Endothelial cell (in vitro differentiated cells): ENCODE measurements around the gene KHDC3L. TPM values are rescaled to one million over a fixed set of nuclear protein-coding genes. Genes with fewer than 3 reads are reported as not detected.
A peak's percentile ranks its signal among the peaks of the same experiment; 100 is the strongest.
"Not testable (repeated sequence)": the region's sequence is repeated elsewhere in the genome, so short reads cannot be mapped to it uniquely, and the experiment has no call there.

Source experiments
- DNase-seq: peaks from one replicate; pipeline ENCODE4 v3.0.0; 2021; ENCODE audit warnings: low spot score
- H3K27ac Mint-ChIP-seq: one replicate; pipeline ENCODE4 v1.8.0; 2021; ENCODE audit warnings: mixed read lengths, inconsistent platforms; ENCODE audit not compliant: unreplicated experiment
- H3K27me3 Mint-ChIP-seq: one replicate; pipeline ENCODE4 v1.8.0; 2021; ENCODE audit warnings: mild to moderate bottlenecking, moderate library complexity, mixed read lengths, inconsistent platforms; ENCODE audit not compliant: unreplicated experiment
- H3K36me3 Mint-ChIP-seq: one replicate; pipeline ENCODE4 v1.8.0; 2021; ENCODE audit warnings: mild to moderate bottlenecking, low read depth, mixed read lengths, inconsistent platforms; ENCODE audit not compliant: unreplicated experiment
- H3K4me1 Mint-ChIP-seq: one replicate; pipeline ENCODE4 v1.8.0; 2021; ENCODE audit warnings: mild to moderate bottlenecking, mixed read lengths, inconsistent platforms; ENCODE audit not compliant: unreplicated experiment
- H3K4me3 Mint-ChIP-seq: one replicate; pipeline ENCODE4 v1.8.0; 2021; ENCODE audit warnings: mild to moderate bottlenecking, mixed read lengths, inconsistent platforms; ENCODE audit not compliant: unreplicated experiment
- H3K9me3 Mint-ChIP-seq: one replicate; pipeline ENCODE4 v1.8.0; 2021; ENCODE audit warnings: mixed read lengths, inconsistent platforms; ENCODE audit not compliant: unreplicated experiment
- CTCF ChIP-seq: fragments of 200-600 bp; sonication (generic); IDR thresholded peaks from one replicate; pipeline ENCODE4 v1.5.0; 2021; ENCODE audit warnings: antibody characterized with exemption; ENCODE audit not compliant: unreplicated experiment
- total RNA-seq: library from RNA; stranded (reverse); fragmentation: NEBNext Ultra II Directional; extraction: Animal tissue kit (Norgen Biotek cat#: 25700); gene quantifications from one replicate; pipeline ENCODE4 v1.2.1, GENCODE V29; 2021; ENCODE audit not compliant: unreplicated experiment

The KHDC3L gene
- total RNA-seq, 1 donor from 2014 or later, result not detected

DNA sequence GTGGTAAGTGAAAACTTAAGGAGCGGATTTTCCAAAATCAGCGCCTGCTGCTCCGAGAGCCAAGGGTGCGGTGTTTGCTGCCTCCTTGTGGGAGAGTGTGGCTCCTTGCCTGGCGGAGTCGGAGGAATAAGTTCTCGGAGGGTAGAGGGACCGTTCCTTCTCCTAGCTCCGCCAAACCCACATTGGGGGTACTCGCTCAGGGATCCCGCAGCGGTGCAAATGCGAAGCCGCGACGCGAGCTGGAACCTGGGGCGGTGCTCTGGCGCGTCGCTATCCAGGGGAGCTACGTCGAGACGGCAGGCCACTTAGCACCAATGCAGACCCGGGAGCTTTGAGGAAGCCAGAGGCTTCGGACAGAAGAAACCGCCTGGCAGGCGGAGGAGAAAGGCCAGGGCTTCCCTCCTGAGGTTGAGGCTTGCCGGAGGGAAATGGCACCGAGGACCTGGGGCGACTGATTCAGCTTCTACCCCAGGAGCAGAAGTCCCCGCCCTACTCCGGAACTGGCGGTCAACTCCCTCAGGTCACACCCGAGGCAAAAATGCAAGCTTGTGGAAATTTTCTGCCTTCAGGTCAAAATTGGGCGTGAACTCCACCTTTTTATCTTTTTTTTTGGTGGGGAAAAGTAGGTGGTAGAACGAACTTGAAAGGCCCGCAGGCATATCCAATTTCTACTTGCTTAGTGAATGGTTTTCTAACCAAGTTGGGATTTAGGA is 26.5 kb downstream of the KHDC3L start:
- Mint-ChIP-seq H3K36me3 (no peaks in the 10 kb centered on the region), H3K27ac (no peak overlapping the region), H3K4me1 (peaks cover 8% of the 10 kb centered on the region), H3K4me3 (peak overlapping the region; percentile 77), H3K27me3 (no peaks in the 10 kb centered on the region), H3K9me3 (no peaks in the 10 kb centered on the region)
- TF ChIP-seq CTCF, result peak; percentile 18
- DNase-seq, result peak; percentile 73

- TF ChIP-seq CTCF, result no peak
- Mint-ChIP-seq H3K4me3 (no peak overlapping the region), H3K27me3 (no peaks in the 10 kb centered on the region), H3K9me3 (no peaks in the 10 kb centered on the region), H3K27ac (no peak overlapping the region), H3K36me3 (no peaks in the 10 kb centered on the region), H3K4me1 (peaks cover 8% of the 10 kb centered on the region)
- DNase-seq, result no peak
Observed at GRCh38 chr6:73389854-73390253, 27.4 kb downstream of the KHDC3L start.

DNA sequence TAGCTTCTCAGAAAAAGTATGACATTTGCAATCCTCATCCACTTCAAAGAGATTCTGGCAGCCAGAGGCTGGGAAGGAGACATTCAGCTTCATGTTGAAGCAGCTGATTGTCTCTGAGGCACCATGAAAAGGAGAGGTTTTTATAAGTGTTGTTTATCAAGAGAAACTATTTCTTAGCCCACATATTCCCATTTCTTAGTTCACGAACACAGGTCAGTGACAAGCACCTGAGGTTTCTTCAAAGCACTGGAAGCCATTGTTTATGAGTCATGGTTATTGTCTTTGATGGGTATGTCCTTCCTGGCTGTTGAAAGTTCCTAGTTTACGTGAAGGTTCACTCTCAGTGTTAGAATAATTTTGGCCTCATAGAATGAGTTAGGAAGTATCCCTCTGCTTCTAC is 29.2 kb downstream of the KHDC3L start:
- H3K9me3 Mint-ChIP-seq, result no peaks in the 10 kb centered on the region
- peaks cover 8% of the 10 kb centered on the region for H3K4me1 Mint-ChIP-seq
- no peak overlapping the region for H3K4me3 Mint-ChIP-seq

DNA sequence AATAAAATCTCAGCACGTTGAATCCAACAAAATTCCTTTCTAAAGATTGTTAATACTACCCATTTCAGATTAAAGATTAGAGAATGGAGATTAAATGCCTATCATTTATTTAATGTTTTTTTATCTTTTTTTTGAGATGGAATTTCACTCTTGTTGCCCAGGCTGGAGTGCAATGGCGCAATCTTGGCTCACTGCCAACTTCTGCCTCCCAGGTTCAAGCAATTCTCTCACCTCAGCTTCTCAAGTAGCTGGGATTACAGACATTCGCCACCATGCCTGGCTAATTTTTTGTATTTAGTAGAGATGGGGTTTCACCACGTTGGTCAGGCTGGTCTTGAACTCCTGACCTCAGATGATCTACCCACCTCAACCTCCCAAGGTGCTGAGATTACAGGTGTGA is 29.7 kb downstream of the KHDC3L start:
- DNase-seq, H3K27me3 Mint-ChIP-seq, H3K9me3 Mint-ChIP-seq, H3K27ac Mint-ChIP-seq, H3K36me3 Mint-ChIP-seq, H3K4me3 Mint-ChIP-seq, H3K4me1 Mint-ChIP-seq: not testable (repeated sequence)

More for the DNA sequence above, 29.2 kb downstream of the KHDC3L start:
- no peak for DNase-seq
- H3K27me3 Mint-ChIP-seq, result no peaks in the 10 kb centered on the region
- H3K27ac Mint-ChIP-seq, result no peak overlapping the region
- no peaks in the 10 kb centered on the region for H3K36me3 Mint-ChIP-seq
- no peak for TF ChIP-seq CTCF

- Mint-ChIP-seq H3K4me3 (no peak overlapping the region), H3K4me1 (peaks cover 8% of the 10 kb centered on the region), H3K27me3 (no peaks in the 10 kb centered on the region), H3K27ac (no peak overlapping the region), H3K36me3 (no peaks in the 10 kb centered on the region), H3K9me3 (no peaks in the 10 kb centered on the region)
- DNase-seq, result no peak
- no peak for TF ChIP-seq CTCF
Observed at GRCh38 chr6:73393278-73393677, 30.8 kb downstream of the KHDC3L start.
